HG03342 (cell line): ENCODE data around the gene KIZ.

Experiments
- ATAC-seq: cut with Tn5 transposase; IDR thresholded peaks from one replicate; pipeline ENCODE4 v1.9.1; 2021; ENCODE audit warnings: mild to moderate bottlenecking, moderate library complexity; ENCODE audit not compliant: unreplicated experiment

The KIZ gene

DNA sequence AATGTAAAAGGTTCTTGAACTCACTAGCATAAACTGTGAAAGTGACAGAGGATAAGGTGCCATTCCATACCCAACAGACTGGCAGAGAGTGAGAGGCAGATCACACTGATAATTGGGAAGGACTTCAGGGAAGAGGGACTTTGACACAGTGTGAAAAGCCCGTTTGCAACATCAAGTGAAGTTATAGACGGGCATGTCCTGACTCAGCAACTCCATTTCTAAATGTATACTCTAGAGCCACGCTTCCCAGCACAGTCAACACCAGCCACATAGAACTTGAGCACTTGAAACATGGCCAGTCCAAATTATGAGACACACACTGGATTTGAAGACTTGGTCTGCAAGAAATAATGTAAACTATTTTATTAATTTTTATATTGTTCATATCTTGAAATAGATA, 131.3 kb downstream of the KIZ start:
- no peak for ATAC-seq

DNA sequence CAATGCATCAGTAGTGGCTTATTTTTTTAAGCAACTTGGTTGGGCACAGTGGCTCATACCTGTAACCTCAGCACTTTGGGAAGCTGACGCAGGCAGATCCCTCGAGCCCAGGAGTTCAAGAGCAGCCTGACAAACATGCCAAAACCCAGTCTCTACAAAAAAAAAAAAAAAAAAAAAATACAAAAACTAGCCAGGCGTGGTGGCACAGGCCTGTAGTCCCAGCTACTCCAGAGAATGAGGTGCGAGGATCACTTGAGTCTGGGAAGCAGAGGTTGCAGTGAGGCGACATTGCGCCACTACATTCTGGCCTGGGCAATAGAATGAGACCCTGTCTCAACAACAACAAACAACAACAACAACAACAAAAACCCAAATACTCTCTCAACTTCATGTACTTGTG, 132.5 kb downstream of the KIZ start:
- no peak for ATAC-seq

DNA sequence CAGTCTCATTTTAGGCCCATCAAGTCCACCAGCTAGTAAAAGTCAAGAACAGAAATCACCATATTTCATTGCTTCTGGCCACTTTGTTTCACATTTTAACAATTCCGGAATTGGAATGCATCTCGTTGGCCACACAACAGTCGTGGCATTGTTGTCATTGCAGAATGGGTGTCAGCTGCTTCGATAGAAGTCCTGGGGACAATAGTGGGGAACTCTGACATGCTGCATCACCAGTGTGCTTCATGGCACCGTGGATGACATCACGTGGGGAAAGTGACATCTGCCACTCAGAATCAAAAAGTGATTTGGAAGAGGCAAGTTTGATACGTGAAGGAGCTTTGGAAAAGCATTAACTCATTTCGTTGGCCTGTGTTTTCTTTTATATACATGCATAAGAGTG, 133.5 kb downstream of the KIZ start:
- ATAC-seq: no peak

DNA sequence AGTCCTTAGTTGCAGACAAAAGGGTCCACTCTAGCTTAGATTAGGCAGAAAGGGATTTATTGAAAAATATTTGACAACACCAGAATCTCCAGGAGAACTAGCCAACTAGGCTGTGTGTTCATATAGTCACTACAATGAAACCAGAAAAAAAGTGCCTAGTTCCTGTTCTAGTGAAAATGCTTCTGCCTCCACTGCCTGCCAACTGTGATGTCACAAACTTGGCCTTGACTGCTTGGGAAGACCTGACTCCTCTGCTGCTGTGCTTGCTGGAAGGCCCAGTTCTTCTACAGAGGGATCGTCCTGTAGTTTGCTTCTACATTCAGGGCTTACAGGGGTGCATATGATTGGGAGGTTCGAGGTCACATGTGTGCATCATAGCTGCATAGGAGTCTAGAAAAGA, 136.9 kb downstream of the KIZ start:
- ATAC-seq: no peak

DNA sequence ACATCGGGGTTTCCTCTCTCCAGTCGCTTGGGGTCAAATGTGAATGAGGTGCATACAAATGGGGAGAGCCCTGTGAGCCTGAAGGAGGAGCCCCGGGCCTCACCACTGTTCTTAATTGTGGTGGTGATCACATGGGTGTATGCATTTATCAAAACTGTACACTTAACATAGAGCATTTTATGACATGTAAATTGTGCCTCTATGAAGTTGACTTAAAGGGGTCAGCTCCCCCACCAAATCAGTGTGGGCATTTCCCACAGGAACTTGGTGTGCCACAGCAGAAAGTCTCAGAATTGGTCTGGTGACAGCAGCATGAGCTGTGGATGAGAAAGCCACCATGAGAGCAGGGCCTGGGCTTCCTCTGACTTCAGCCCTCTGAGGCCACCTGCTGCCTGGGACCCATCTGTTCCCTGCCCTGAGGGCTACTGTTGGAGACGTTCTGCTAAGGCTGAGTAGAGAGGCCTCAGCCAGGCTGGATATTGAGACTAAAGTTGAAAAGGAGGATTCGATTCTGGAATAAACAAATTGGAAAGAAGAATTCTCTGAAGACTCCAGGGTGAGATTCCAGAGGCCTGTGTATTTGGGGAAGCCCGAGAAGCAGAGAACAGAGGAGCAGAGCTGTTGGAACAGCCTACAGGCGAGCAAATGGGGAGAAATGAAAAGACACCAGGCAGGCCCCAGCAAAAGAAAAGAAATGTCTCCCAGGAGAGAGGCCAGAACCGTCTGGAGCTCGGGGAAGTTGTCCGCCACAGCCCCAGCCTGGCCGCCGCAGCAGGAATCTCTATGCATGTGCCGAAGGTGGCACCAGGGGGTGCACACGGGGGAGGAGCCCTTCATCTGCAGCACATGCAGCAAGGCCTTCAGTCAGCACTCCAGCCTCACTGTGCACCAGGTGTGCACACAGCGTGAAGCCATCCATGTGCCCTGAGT, 139.6 kb downstream of the KIZ start:
- no peak for ATAC-seq

DNA sequence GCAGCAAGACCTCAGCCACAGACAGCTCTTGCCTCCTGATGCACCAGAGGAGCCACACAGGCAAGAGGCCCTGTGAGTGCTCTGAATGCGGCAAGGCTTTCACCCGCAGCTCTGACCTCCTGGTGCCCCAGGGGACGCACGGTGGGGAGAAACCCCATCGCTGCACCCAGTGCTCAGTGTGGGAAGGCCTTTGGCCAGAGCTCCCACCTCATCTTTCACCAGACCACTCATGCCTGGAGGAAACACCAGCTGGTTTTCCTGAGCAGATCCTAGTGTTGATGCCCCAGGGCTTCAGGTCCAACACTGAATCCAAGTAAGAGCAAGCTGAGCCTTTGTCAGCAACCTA, 140.3 kb downstream of the KIZ start:
- ATAC-seq: no peak

DNA sequence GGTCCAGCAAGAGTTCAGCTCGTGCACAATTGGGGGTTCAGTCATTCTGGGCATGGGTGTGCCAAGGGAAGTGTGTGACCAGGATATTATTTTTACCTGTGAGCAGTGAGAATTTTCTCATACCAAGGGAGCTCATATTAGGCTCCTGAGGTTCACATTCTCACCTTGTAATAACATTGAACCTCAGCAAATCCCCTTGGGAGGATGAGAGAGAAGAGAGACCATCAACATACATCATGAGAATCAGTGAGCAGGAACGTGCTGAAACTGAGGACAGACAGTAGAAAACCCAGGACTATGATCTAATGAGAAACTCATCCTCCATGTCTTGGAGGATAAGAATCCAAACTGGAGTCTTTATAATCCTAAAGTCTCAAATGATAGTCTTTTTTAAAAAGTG, 143.9 kb downstream of the KIZ start:
- ATAC-seq: no peak

DNA sequence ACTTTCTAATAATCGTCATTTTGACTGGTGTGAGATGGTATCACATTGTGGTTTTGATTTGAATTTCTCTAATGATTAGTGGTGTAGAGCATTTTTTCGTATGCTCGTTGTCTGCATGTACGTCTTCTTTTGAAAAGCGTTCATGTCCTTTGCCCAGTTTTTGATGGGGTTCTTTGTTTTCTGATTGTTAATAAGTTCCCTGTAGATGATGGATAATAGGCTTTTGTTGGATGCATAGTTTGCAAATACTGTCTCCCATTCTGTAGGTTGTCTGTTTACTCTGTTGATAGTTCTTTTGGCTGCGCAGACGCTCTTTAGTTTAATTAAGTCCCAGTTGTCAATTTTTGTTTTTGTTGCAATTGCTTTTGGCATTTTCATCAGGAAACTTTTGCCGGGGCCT, 144.9 kb downstream of the KIZ start:
- ATAC-seq: no peak

DNA sequence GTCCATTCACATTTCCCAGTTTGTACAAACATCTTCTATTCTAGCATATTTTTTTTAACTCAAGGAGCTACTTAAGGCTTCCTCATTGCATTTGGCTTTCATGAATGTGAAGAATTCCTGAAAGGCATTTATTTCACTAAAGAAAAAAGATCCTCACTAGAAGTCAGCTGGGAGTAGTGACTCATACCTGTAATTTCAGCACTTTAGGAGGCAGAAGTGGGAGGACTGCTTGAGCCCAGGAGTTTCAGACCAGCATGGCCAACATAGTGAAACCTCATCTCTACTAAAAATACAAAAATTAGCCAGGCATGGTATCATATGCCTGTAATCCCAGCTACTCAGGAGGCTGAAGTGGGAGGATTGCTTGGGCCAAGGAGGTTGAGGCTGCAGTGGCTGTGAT, 146.4 kb downstream of the KIZ start:
- ATAC-seq: peak; percentile 45

DNA sequence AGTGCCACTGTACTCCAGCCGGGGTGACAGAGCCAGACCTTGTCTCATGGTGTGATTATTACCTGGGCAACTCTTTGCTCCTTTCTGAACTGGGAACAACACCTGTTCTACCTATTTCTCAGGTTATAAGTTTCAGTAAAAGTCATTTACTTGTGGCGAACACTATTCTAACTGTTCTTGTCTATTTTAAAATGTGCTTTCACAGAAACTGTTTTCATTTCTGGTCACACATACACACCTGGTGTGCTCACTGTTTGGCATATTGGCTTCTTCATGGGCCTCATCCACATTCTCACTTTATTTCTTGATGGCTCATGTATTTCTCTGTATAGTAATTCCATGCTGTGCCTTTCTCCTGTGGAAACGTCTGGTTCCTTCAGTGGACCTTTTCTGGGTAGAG, 146.8 kb downstream of the KIZ start:
- ATAC-seq: peak; percentile 53

DNA sequence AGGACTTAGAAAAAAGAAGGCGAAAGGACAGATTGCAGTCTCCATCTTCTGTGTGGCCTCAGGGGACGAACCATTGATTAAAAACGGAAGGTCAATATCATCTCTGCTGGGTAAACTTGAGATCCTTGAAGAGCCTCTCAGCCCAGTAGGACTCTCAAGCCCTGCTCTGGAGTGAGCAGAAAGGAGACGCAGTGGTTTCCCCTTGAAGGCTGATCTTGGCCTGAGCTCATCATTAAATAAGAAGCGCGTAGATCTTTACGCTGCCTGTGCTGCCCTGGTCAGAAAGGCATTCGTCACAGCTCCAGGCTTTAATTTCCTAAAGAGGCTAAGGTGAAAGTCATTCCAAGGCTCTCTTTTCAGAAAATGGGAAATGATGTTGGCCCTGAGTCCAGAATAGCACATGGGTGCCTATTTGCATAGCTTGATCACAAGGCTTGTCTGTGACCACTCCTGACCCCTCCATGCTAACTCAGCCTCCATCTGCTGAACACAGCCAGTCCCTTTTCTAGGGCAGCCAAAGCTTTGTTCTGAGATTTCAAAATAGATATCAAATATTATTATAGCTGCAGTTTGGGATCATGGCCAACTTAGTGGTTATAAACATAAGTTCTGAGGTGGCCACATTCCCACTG, 148.0 kb downstream of the KIZ start:
- no peak for ATAC-seq

DNA sequence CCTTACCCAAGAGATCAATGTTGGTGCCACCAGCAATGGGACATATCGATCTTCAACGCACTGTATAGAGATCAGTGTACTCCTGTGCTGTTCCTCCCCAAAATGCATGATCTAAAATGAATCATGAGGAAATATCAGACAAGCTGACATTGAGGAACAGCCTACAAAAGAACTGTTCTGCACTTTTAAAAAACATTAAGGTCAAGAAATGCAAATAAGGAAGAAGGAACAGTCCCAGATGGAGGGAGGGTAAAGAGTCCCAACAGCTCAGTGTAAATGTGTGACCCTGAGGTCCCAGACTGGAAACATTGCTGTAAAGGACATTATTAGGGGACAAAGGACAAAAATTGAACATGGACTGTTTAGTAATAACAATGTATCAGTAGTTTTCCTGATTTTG, 152.9 kb downstream of the KIZ start:
- ATAC-seq: no peak

DNA sequence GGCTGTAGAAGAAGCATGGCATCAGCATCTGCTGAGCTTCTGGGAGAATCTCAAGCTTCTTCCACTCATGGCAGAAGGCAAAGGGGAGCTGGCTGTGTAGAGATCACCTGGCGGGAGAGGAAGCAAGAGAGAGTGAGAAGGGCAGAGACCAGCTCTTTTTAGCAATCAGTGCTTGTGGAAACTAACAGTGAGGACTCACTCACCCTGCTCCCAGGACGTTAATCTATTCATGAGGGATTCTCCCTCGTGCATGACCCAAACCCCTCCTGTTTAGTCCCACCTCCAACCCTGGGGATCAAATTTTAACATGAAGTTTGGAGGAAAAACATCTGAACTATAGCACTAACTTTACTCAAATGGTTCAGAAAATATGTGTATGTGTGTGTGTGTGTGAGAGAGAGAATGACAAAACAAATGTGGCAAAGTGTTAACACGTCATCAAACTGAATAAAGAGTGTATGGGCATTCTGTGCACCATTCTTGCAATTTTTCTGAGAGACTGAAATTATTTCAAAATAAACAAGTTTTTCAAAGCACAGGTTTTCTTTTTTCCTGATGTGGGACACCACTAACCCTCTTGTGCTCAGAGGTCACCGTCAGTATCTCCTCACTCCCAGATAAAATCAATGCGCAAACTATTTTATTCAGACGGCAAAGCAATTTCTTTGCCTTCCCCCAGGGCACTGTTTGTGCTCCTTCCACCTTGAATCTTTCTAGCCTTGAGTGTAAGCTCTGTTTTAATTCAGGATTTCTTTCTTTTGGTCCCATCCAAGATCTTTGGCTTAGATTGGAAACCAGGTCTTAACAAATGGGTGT, 154.0 kb downstream of the KIZ start:
- no peak for ATAC-seq

DNA sequence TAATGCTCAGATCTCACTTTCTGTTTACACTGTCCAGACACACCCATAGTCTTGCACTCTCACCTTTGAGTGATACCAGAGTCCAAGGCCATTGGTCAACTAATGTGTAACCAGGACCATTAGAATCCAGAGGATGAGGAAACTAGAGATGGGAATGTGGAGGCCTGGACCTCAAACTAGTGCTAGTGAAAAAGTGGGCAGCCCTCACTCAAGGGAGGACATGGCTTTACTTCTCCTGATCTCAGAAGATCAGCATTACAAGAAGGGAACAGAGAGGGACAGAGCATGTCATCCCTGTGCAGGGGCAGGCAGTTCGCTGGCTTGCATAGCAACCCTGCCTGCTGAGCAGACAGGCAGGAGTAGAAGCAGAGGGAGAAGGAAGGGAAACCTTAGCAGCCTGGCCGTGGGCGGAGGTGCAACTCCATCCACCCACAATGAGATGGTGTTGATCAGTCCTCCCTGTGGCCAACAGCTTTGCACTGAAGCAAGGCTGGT, 154.7 kb downstream of the KIZ start:
- no peak for ATAC-seq

DNA sequence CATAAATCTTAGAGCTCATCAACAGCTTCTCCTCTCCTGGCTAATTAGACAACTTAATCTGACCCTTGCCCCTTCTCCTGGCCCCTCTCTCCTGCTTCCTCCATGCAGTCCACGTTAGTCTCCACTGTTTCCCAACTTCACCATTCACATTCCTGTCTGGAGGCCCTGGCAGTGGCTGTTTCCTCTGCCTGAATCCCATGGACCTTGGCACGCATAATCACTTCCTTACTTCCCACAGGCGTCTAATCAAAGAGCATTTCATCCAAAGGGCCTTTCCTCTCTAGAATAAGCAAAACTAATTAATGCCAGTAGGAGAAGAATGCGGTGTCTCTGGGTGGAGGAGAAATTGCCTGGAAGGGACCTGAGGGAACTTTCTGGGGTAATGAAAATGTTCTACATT, 160.9 kb downstream of the KIZ start:
- no peak for ATAC-seq

DNA sequence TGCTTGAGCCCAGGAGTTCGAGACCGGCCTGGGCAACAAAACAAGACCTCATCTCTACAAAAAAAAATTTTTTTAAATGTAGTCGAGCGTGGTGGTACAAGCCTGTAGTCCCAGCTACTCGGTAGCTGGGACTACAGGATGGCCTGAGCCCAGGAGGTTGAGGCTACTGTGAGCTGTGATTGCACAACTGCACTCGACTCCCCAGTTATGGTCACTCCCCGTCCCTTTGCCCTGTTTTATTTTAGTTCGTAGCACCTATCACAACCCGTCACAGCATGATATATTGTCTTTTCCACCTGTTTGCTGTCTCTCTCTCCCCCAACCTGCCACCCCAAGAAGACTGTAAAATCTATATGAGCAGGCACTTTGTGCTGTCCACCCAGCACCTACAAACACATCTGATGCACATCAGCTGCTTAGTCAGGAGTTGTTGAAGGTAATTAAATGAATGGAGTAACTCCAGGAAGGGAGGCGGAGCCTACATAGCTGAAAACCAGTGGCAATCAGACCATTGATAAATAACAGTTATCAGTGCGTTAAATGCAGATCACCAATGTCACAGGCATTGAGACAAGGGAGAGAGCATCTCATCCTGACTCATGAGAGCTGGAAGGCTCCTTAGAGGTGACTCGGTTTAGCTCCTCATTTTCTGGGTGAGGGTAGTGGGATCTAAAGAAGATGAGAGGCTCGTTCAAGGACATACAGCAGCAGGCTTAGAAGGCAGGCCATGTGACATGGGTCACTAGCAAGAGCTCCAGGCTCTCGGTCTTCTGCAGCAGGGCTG, 162.9 kb downstream of the KIZ start:
- ATAC-seq: no peak

DNA sequence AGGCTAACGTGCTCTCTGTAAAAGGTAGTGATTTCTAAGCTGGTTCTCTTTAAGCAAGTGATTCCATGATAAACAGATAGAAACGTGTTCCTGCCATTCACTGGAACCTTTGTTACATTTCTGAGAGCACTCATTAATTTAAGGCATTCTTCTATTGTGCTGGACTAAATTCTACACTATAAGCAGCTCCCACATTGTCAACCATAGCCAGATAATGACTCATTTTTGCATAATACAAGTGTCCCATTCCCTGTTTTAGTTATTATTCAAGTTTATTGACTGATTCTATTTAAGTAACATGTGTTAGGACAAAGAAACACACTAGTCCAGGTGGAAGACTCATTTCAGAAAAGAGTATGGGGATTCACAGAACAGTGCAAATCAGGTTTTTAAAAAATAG, 163.8 kb downstream of the KIZ start:
- no peak for ATAC-seq

DNA sequence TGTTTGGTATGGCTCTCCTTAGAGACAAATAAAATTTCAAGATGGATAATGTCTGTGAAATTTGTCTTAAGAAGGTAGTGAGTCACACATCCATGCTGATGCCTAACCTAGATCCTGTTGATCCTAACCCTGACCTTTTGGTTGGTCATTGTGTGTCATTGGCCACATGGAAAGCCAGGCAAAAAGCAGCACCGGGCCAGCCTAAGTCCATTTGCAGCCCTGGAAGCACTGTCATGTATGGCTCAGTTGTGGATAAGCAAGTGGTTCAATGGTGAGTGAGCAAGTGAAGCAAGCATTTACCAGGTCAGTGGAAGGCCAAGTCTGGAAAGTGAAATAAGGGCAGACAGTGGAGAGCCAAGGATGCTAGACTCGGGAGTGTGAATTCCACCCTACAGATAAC, 165.1 kb downstream of the KIZ start:
- ATAC-seq: no peak

DNA sequence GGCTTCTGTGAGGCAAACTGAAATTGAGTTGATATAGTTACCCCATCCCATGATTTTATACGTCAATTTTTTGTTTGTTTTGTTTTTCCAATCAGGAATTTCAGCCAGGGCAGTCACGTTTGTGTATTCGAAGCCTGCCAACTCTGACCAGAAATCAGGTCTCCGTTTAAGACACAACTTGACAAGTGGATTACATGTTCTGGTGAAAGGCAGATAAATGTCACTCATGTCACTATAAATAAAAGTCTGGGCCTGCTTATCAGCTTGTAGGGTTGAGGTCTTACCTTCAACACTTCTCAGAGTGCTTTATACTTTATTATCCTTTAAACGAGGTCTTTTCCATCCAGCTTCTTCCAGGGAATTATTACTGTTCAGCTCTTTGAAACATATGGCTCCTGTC, 168.9 kb downstream of the KIZ start:
- no peak for ATAC-seq
